ENCODE results near the gene REG4. TPM values are rescaled to one million over a fixed set of nuclear protein-coding genes. Genes with fewer than 3 reads are reported as not detected.

The REG4 gene
- total RNA-seq, 2 experiments from 2014 or later = 0.62 to 0.67 TPM

DNA sequence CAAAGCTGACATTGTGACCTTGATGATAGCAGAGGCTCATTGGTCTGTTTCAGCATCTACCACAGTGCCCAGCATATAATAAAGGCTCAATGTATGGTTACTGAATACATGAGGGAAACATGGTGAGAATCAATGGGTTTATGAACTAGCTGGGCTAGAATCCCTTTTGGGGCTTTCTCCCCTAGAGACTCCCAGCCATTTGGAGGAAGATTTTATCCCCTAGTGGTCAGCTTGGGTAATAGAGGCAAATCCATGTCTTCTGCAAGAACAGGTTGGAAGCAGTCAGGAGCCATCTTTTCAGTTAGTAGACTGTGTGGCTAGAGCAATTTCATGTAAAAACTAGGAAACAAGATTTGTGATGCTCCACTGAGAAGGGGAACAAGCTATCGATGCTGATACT, 15.8 kb upstream of the REG4 start:
- H3K27me3 Mint-ChIP-seq = peaks cover 33% of the 10 kb centered on the region
- no peaks in the 10 kb centered on the region for H3K9me3 Mint-ChIP-seq
- no peak for DNase-seq
- no peaks in the 10 kb centered on the region for H3K4me1 Mint-ChIP-seq
- no peak overlapping the region for H3K27ac Mint-ChIP-seq
- no peaks in the 10 kb centered on the region for H3K36me3 Mint-ChIP-seq (ENCODE audit: low read depth)
- no peak overlapping the region for H3K4me3 Mint-ChIP-seq
- ChIA-PET CTCF (interaction anchor here (1.2 kb wide), 1 partner anchor 18 kb away, joined by 4 read pairs; no protein-coding TSS in a partner anchor), POLR2A (no interaction called here)

DNA sequence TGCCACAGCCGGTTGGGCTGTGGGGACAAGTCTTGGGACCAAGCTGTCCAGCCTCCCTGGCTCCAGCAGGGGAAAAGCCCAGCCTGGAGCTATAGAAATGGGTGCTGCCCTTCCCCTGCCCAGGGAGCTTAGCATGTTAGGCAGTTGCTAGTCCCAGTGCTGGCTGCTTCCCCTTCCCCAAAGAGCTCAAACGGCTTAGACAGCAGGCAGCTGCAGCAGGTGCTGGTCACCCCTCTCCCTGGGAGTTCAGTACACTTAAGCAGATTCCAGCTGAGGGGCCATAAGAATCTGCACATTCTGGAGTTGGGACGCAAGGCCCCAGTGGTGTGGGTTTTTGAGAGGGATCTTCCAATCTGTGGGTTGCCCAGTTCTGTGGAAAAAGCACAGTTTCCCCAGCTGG, 11.1 kb upstream of the REG4 start:
- no peaks in the 10 kb centered on the region for H3K9me3 Mint-ChIP-seq

DNA sequence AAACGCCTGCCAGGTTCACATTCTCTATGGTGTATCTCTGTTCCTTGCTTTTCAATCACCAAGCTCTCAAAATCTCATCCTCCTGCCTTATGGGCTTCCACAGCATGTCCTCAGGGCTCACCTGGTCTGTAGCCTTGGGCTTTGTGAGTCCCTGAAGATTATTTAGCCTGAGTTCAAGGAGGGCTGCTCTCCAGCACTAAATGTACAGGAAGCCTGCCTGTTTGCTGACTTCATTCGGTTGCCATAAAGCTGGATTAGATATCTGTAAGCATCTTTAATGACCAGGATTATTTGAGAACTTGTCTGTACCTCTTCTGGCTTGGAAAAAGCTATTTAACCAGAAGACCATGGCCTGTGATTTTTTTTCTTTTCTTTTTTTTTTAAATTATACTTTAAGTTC, 6.9 kb upstream of the REG4 start:
- Mint-ChIP-seq H3K4me3 (no peak overlapping the region), H3K9me3 (no peaks in the 10 kb centered on the region), H3K4me1 (no peaks in the 10 kb centered on the region), H3K27me3 (peaks cover 39% of the 10 kb centered on the region), H3K36me3 (ENCODE audit: low read depth) (no peaks in the 10 kb centered on the region), H3K27ac (no peak overlapping the region)
- ChIA-PET CTCF (no interaction called here), POLR2A (no interaction called here)
- DNase-seq = no peak

More for the DNA sequence above, 11.1 kb upstream of the REG4 start:
- no peak overlapping the region for H3K4me3 Mint-ChIP-seq
- CTCF ChIA-PET = interaction anchor here (1.3 to 2.5 kb wide), 2 partner anchors 13 to 34 kb away, joined by 3 to 6 read pairs; no protein-coding TSS in a partner anchor
- H3K4me1 Mint-ChIP-seq = no peaks in the 10 kb centered on the region
- no peak for DNase-seq
- POLR2A ChIA-PET = no interaction called here
- H3K27me3 Mint-ChIP-seq = peaks cover 40% of the 10 kb centered on the region
- no peak overlapping the region for H3K27ac Mint-ChIP-seq
- no peaks in the 10 kb centered on the region for H3K36me3 Mint-ChIP-seq (ENCODE audit: low read depth)

DNA sequence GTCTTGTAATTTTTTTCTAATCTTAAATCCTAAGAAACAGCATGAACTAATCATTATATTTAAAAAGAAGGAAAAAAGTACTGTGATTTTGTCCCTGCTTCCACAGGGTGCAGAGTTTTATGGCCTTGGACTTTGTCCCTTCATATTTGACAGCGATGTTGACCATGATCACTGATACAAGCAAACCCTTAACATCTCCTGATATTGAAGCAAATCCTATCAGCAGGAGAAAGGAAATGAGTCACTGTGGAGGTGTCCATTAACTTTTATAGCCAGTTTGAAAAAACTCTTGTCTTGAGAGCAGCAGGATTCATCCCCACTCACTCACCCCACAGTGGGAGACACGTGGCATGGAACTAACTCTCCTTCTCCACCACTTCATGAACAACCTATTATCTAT, 5.1 kb upstream of the REG4 start:
- POLR2A ChIA-PET = no interaction called here
- CTCF ChIA-PET = no interaction called here
- H3K9me3 Mint-ChIP-seq = no peaks in the 10 kb centered on the region
- H3K4me1 Mint-ChIP-seq = no peaks in the 10 kb centered on the region
- peaks cover 36% of the 10 kb centered on the region for H3K27me3 Mint-ChIP-seq
- H3K27ac Mint-ChIP-seq = no peak overlapping the region
- no peaks in the 10 kb centered on the region for H3K36me3 Mint-ChIP-seq (ENCODE audit: low read depth)
- DNase-seq = no peak
- no peak overlapping the region for H3K4me3 Mint-ChIP-seq

DNA sequence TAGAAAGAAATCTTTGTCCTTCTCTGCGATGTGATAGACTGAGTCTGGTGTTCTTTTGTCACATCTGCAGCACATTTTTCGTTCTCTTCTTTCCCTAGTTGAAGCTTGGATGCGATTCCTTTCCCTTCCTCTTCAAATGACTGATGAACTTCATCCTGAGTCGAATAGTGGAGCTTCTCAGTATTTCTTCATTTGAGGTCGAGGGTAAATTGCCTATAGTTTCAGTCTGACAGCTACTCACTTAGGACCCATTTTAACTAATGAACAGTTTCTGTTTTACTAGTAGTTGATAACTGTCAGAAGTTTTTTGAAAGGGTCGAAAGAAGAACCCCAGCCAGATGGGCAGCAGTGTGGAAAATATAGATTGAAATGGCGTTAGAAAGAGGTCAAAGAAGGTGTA, 4.7 kb upstream of the REG4 start:
- no peak overlapping the region for H3K27ac Mint-ChIP-seq
- H3K4me3 Mint-ChIP-seq = no peak overlapping the region
- no peaks in the 10 kb centered on the region for H3K36me3 Mint-ChIP-seq (ENCODE audit: low read depth)
- peaks cover 35% of the 10 kb centered on the region for H3K27me3 Mint-ChIP-seq
- ChIA-PET POLR2A (no interaction called here), CTCF (no interaction called here)
- no peak for DNase-seq
- H3K9me3 Mint-ChIP-seq = no peaks in the 10 kb centered on the region
- H3K4me1 Mint-ChIP-seq = no peaks in the 10 kb centered on the region

DNA sequence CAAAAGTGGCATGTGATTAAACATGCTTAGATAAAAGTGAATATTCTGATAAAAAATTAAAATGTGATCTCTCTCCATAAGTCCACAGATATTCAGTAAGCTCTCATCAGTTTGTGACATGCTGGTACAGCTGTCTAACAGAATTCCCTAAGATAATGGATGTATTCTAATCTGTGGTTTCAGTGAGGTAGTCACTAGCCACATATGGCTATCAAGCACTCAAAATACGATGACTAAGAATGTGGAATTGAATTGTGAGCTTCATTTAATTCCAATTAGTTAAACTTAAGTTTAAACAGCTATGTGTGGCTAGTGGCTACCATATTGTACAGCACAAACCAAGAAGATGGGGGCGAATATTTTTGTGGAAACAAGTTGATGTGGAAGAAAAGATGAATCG, 4.1 kb upstream of the REG4 start:
- ChIA-PET CTCF (no interaction called here), POLR2A (no interaction called here)
- no peaks in the 10 kb centered on the region for H3K4me1 Mint-ChIP-seq
- H3K4me3 Mint-ChIP-seq = no peak overlapping the region
- no peaks in the 10 kb centered on the region for H3K9me3 Mint-ChIP-seq
- H3K36me3 Mint-ChIP-seq (ENCODE audit: low read depth) = no peaks in the 10 kb centered on the region
- peaks cover 33% of the 10 kb centered on the region for H3K27me3 Mint-ChIP-seq
- DNase-seq = no peak
- no peak overlapping the region for H3K27ac Mint-ChIP-seq

DNA sequence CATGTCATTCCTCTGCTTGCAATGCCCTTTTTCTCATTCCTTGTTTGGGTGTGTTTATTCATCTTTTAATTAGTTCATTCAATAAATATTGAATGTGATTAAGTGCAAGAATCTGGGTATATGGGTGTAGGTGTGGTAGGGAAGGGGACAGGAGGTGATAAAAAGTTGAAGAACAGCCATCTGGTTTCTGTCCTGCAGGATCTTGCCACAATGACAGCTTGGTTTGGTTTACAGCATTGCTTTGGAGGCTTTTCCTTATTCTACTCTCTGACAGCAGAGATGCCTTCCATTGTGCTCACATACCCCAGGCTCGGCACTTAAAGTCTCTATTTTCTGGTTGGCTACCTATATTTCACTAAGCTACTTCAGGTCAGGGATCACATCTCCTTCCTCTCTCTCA, 3.0 kb upstream of the REG4 start:
- no peaks in the 10 kb centered on the region for H3K9me3 Mint-ChIP-seq
- H3K4me3 Mint-ChIP-seq = no peak overlapping the region
- no peak for DNase-seq
- peaks cover under 1% of the 10 kb centered on the region for H3K4me1 Mint-ChIP-seq
- no peak overlapping the region for H3K27ac Mint-ChIP-seq
- ChIA-PET CTCF (no interaction called here), POLR2A (no interaction called here)
- H3K36me3 Mint-ChIP-seq (ENCODE audit: low read depth) = no peaks in the 10 kb centered on the region
- peaks cover 25% of the 10 kb centered on the region for H3K27me3 Mint-ChIP-seq

DNA sequence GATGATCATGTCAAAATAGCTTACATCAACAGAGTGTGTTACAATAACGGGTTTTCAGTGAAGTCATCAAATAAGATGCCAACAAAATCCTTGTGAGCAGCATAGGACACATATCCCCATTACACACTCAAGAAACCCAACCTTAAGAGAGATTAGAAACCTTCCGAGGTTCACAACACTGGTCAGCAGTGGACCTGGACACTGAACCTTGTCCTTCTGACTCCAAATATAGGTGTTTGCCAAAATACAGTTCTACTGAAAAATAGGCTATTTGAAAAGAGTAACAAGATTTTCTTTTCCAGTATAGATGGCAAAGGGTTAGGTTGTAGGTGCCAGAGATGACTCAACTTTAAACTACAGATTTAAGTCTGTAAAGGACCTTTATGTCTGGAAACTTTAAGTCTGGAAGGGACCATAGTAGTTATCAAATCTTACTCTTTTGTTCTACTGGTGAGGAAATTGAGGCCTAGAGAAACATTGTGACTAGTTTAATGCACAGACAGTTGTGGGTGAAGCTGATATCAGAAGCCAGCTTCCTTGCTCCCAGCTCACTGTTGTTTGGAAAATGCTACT, 811 bp upstream of the REG4 start:
- peaks cover 42% of the 10 kb centered on the region for H3K27me3 Mint-ChIP-seq
- H3K4me1 Mint-ChIP-seq = peaks cover 4% of the 10 kb centered on the region
- ChIA-PET CTCF (interaction anchor here (1.8 kb wide), 1 partner anchor 13 kb away, joined by 4 read pairs; no protein-coding TSS in a partner anchor), POLR2A (no interaction called here)
- H3K36me3 Mint-ChIP-seq (ENCODE audit: low read depth) = no peaks in the 10 kb centered on the region
- no peak for DNase-seq
- no peaks in the 10 kb centered on the region for H3K9me3 Mint-ChIP-seq
- no peak overlapping the region for H3K27ac Mint-ChIP-seq
- H3K4me3 Mint-ChIP-seq = no peak overlapping the region

DNA sequence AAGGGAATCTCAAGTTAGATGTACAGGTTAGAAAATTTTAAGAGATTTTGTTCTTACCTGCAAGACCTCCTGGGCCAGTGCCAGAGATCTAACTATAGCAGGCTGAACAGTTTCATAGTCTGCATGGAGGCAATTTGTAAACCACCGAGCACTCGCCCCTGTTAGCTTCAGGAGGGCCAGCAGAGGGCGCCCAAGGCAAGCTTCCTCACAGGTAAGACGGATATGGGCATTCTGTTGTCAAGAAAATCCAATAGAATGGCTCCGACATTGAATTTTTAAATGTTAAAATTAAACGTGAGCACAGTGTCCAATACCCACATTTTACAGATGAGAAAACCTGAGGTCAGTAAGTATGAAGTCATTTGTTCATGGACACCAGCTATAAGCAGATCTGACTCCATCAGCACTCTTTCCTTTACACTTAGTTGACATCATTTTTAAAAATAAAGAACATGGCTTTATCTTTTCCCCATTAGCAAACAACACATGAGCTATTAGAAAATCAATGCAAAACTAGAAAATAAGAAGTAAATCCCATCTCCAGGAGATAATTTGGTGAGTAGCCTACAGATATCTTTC, 2.2 kb downstream of the REG4 start:
- Mint-ChIP-seq H3K36me3 (ENCODE audit: low read depth) (no peaks in the 10 kb centered on the region), H3K27ac (no peak overlapping the region), H3K9me3 (no peaks in the 10 kb centered on the region), H3K4me3 (no peak overlapping the region), H3K4me1 (peaks cover 4% of the 10 kb centered on the region), H3K27me3 (peaks cover 47% of the 10 kb centered on the region)
- ChIA-PET CTCF (interaction anchor here (0.5 to 2.7 kb wide), 12 partner anchors 10 to 265 kb away, joined by 3 to 9 read pairs (median 4); no protein-coding TSS in a partner anchor), POLR2A (no interaction called here)
- peak; percentile 72 for DNase-seq

DNA sequence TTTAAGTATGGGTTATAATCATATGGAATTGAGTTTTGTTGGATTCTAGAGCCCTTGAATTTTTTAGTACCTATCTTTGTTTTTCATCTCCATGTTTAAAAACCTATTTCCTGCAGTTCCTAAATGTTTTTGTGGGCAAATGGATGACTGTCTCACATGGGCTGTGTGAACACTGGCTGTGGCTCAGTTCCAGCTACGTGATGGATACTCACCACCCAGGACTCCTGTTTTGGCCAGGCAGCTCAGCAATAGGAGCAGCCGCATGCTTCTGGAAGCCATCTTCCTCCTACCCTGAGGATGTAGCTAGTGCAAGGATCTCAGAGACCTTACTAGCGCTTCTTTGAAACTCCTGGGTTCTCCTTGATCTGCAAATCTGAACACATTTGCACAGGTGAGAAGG, 2.8 kb downstream of the REG4 start:
- POLR2A ChIA-PET = no interaction called here
- CTCF ChIA-PET = interaction anchor here (0.5 to 2.7 kb wide), 11 partner anchors 14 to 265 kb away, joined by 3 to 9 read pairs (median 4); no protein-coding TSS in a partner anchor
- H3K9me3 Mint-ChIP-seq = no peaks in the 10 kb centered on the region
- peaks cover 49% of the 10 kb centered on the region for H3K27me3 Mint-ChIP-seq
- H3K36me3 Mint-ChIP-seq (ENCODE audit: low read depth) = no peaks in the 10 kb centered on the region
- DNase-seq = no peak
- peaks cover 4% of the 10 kb centered on the region for H3K4me1 Mint-ChIP-seq
- no peak overlapping the region for H3K4me3 Mint-ChIP-seq
- no peak overlapping the region for H3K27ac Mint-ChIP-seq

DNA sequence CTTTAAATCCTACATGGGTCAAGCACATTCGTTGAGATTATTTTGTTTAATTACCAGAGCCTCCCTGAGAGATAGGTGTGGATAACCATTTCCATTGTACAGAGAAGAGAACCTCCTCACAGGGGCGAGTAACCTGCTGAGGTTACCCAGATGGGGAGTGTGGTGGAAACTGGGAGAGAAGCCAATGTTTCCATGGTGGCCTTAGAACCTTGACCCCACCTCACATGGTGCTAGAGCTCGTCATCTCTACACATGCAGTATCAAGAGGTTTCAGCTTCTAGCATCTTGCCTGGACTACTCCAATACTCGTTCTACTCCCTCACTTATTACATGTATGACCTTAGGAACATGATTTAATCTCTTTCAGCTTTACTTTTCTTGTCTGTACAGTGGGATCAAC, 4.8 kb downstream of the REG4 start:
- Mint-ChIP-seq H3K4me1 (peaks cover 4% of the 10 kb centered on the region), H3K27me3 (peaks cover 43% of the 10 kb centered on the region)

DNA sequence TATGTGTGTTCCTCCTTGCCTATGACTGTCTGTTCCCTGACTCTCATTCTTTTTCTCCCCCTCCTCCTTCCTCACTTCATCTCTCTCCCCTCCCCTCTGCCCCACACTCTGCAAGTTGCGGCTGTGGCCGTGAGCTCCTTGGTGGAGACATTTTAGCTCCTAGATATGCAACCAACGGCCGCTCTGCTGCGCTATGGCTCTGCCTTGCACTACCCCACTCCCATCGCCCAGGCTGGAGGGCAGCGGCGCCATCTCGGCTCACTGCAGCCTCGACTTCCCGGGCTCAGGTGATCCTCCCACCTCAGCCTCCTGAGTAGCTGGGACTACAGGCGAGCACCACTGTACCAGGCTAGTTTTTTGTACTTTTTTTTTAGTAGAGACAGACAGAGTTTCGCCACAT, 5.5 kb downstream of the REG4 start:
- POLR2A ChIA-PET = no interaction called here

More for the DNA sequence above, 4.8 kb downstream of the REG4 start:
- H3K27ac Mint-ChIP-seq = no peak overlapping the region
- H3K36me3 Mint-ChIP-seq (ENCODE audit: low read depth) = no peaks in the 10 kb centered on the region
- no peak overlapping the region for H3K4me3 Mint-ChIP-seq
- CTCF ChIA-PET = no interaction called here
- no peaks in the 10 kb centered on the region for H3K9me3 Mint-ChIP-seq
- POLR2A ChIA-PET = no interaction called here
- DNase-seq = no peak

DNA sequence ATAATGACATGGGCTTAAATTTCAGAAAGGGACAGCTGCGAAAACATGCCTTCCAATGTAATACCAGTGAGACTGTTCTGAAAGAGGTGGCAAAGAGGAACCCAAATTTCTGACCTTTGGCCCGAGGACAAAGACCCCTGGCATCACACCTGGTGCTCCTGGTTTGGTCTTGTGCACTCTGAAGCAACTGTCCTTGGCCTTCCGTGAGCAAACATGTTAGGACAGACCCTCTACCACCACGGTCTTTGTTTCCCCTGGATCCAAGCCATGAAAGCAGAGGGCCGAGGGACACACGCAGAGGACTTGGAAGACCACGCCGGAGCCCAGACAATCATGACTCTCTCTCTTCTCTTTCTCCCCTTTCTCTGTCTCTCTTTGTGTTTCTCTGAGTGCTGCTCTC, 6.0 kb downstream of the REG4 start:
- no peaks in the 10 kb centered on the region for H3K36me3 Mint-ChIP-seq (ENCODE audit: low read depth)
- POLR2A ChIA-PET = no interaction called here
- peaks cover 5% of the 10 kb centered on the region for H3K4me1 Mint-ChIP-seq
- CTCF ChIA-PET = no interaction called here
- no peak overlapping the region for H3K27ac Mint-ChIP-seq
- peaks cover 39% of the 10 kb centered on the region for H3K27me3 Mint-ChIP-seq
- no peaks in the 10 kb centered on the region for H3K9me3 Mint-ChIP-seq
- H3K4me3 Mint-ChIP-seq = no peak overlapping the region
- DNase-seq = no peak

More for the DNA sequence above, 5.5 kb downstream of the REG4 start:
- Mint-ChIP-seq H3K27me3 (peaks cover 39% of the 10 kb centered on the region), H3K9me3 (no peaks in the 10 kb centered on the region), H3K4me1 (peaks cover 4% of the 10 kb centered on the region), H3K4me3 (no peak overlapping the region), H3K36me3 (ENCODE audit: low read depth) (no peaks in the 10 kb centered on the region), H3K27ac (no peak overlapping the region)
- no peak for DNase-seq
- CTCF ChIA-PET = no interaction called here
